Measurements from ENCODE around the gene IKZF5.

IKZF5 gene

GRCh38 chr10:122974543-122975064, 34.0 kb downstream of the IKZF5 start:
- DNase-seq: no peak

- no peak for DNase-seq
Measured at GRCh38 chr10:122974023-122974422, 34.6 kb downstream of the IKZF5 start.

- no peak for DNase-seq
Measured at GRCh38 chr10:122968698-122969097, 39.9 kb downstream of the IKZF5 start.

- DNase-seq: no peak
Measured at GRCh38 chr10:122966879-122967278, 41.7 kb downstream of the IKZF5 start.

DNA sequence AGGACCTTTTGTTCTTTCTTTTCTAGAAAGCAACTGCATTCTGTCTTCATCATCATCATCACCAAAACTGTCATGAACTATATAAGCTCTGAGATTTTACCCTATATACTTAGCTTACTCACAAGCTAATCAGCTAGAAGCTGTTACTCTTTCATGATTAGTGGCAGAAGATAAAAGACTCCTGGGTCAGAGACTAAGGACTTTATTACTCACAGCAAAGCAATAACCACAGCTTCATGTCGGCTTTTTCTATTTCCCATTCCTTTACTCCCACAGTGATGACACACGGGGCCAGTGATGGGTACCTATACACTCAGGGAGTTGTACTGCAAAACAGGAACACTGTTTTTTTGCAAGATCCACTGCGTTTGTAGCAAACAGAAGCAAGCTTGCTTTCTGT, 46.2 kb downstream of the IKZF5 start:
- DNase-seq: no peak

DNA sequence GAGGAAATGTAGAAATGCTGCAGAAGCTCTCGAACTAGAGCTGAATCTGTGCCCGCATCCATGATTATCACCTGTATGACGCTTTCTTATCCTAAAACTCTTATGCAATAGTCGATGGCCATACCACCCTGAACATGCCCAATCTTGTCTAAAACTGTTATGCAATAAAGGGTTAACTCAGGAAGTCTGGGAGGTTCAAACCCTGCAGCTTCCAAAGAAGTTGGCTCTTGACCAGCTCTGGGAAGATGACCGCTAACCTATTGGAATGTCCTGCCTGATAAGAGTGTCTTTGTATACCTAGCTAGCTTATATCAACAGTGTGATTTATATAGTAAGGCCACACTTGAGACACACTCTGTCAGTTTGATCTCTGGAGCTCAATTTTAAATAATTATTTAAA, 51.1 kb downstream of the IKZF5 start:
- DNase-seq: no peak

DNA sequence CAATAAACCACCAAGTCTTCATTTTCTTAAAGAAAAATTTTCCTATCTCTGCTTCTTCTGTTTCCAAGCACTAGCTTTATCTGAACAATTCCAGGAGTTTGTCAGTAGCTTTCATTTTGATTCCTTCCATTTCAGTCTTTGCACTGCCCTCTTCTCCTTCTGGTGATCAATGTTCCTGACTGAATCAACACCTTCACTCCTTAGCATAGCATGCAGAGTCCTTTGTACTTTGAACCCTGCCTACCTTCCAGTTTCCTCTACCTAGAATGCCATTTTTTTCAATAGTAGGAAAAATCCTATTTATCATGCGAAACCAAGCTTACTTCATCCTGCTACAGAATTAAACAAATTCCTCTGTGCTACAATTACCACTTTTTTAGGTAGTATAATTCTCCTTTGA, 52.7 kb downstream of the IKZF5 start:
- DNase-seq: no peak

- no peak for DNase-seq
Measured at GRCh38 chr10:122954731-122955050, 53.9 kb downstream of the IKZF5 start.

DNA sequence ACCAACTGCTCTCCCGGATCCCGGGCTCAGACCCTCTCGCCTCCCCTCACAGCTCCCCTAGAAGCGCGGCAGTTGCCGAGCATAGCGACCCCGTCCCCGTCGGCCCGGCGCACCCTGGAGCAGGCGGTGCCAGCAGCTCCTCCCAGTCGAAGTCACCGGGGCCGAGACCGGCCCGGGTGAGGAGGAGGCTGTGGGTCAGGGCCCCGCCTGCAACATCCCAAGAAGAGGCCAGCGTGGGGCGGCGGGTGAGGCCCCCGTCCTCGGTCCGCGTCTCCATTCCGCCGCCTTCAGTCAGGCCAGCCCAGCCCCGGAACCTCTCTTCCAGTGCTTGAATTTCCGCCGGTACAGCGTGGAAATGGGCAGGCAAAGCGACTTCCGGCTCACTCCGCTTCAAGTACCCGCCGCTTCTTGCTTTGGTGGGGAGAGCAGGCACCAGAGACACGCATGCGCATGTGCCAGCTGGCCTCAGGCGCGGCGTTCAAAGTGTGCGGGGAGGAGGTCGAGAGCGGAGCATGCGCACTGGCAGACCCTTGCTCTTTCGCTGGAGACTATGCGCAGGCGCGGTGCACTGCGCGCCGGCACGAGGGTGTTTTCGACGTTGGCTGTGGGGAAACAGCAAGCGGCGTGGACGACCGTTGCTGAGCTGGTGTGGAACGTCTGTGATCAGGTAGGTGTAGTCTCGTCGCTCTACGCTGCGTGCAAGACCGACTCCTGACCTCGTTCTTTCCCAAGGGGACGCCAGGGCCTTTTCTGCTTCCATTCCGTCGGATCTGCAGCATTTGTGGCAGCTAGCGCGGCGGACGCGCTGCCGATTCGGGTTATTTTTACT, 54.5 kb downstream of the IKZF5 start, which contains the start of gene C10orf88:
Gene C10orf88 (minus strand): TSS at position 326 of the 829 bp plus-strand sequence. CDS start 49 bp downstream, at position 277.
- peak; percentile 93 for DNase-seq

- DNase-seq: no peak
Measured at GRCh38 chr10:122949296-122949695, 59.3 kb downstream of the IKZF5 start.
